Fibroblast of the conjunctiva (primary cell): Measurements from ENCODE around the gene PPL.
"Not testable (repeated sequence)": the region's sequence is repeated elsewhere in the genome, so short reads cannot be mapped to it uniquely, and the experiment has no call there.

ENCODE experiments used
- DNase-seq: peaks from one replicate; pipeline ENCODE4 v3.0.0-alpha.2; 2010; ENCODE audit warnings: low read depth

PPL gene

DNA sequence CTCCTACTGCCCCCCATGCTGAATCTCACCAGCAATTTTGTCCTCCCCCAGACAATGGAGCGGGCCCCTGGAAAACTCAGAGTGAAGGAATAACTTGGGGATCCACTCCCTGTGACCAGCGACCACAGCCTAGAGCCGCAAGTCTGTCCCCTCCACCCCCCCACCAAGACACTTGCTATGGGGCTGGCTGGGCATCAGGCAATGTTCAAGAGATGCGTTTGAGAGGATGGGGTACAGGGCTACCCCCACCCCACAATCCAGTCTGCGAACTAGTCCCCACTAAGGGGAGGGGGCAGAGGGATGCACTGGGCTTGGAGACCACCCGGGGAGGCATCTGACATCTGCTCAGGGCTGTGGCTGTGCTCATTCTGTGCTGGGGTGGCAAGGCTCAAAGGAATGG lies 2.4 kb downstream of the PPL start:
- DNase-seq = no peak

DNA sequence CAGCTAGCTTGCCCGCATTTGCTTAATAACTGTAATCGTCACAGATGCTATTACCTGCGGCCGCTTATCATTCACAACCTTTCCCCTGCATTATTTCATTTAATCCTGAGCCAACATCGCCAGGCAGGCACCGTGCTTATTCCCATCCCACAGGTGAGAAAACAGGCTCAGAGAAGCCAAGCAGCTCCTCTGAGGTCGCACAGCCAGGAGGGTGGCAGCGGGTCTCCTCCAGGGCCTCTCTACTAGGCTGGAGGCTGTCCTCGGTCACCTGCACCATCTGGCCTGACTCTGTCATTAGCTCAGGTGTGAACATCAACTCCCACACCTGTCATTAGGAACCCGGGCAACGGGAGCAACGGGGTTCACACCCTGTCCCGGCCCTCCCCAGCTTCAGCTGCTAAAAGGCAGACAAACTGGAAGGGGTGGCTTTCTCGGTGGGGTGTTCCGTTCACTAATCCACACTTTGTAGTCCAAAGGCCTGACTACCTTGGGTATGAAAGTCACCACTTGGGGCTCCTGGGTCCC lies 3.0 kb downstream of the PPL start:
- no peak for DNase-seq

DNA sequence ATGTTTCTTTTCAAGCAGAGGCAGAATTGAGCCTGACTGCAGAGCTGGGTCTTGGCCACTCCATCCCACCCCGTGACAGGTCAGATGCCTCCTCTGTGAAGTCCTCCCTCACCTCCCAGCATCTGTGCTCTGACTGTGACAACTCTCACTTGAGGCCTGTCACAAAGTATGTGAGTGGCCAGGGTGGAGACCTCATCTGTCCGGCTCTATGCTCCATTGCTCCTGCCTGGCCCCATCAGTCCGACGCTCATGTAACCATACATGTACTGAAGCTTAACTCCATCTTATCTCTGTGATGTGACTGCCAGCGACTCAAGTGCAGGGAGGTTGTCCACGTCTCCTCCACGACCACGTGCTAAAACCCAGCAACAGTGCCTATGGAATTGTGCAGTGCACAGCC lies 3.5 kb downstream of the PPL start:
- DNase-seq = no peak

DNA sequence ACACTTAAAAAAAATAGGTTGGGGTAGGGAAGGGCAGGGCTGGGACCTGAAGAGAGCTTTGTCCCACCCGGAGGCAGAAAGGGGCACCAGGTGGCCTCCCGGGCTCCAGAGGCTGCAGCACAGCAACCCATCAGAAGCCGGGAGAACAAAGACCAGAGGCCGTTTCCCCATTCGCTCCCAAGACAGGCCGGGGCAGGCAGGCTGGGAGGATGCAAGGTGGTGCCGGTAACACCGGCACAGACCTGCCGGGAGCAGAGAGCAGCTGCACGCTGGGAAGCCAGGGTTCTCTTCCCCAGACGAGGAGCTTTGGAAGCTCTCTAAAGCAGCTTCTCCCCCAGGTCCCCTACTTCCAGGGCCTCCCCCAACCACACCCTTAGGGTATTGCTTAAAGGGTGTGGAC lies 5.6 kb downstream of the PPL start:
- no peak for DNase-seq

DNA sequence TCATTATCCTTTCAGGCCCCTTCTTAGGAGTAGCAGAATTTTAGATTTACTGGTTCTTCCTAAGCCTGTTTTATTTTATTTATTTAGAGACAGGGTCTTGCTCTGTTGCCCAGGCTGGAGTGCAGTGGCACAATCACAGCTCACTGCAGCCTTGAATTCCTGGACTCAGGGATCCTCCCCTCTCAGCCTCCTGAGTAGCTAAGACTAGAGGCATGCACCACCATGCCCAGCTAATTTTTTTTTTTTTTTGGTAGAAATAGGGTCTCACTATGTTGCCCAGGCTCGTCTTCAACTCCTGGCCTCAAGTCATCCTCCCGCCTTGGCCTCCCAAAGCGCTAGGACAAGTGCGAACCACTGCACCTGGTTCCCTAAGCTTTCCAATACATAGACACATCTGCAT lies 7.3 kb downstream of the PPL start:
- not testable (repeated sequence) for DNase-seq

DNA sequence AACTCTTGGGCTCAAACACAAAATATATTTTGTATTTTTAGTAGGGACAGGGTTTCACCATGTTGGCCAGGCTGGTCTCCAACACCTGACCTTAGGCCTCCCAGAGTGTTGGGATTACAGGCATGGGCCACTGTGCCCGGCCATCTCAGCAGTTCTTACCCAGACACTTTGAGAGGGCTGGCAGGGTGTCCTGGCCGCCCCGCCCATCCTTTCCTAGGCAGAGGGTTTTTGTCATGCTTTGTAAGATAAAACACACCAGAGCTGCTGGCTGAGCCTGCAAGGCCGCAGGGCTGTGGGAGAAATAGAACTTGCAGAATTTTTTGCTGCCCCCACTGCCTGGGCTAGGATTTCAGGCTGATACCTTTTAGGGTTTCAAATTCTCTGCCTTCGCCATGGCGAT lies 8.7 kb downstream of the PPL start:
- DNase-seq = no peak

DNA sequence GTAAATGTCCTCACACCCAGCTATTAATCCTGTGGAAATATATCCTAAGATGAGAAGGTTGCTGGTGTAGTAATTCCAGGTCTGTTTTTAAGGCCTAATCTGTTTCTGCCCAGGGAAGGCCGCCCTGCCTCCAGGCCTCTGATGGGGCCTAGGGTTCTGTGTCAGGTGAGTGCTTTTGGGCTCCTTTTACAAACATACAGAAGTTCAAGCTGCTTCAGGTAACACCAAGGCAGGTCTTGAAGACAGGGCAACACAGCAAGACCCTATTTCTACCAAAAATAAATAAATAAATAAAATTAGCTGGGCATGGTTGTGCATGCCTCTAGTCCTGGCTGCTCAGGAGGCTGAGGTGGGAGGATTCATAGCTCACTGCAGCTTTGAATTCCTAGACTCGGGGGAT lies 9.3 kb downstream of the PPL start:
- no peak for DNase-seq

DNA sequence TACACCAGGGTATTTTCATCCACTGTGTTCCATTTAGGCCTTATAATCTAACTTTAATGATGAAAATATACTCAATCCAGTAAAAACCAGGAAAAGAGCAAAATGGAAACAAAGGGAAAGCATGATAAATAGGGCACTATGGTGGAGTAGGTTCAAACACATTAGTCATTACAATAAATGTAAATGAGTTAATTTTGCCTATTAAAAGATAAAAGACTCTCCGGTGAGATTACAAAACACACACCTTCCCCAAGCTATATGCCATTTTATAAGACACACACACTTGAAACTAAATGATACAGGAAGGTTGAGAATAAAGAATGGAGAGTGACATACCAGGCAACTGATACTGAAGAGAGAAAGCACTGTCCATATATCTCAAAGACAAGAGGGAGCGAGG lies 10.0 kb downstream of the PPL start:
- DNase-seq = no peak

DNA sequence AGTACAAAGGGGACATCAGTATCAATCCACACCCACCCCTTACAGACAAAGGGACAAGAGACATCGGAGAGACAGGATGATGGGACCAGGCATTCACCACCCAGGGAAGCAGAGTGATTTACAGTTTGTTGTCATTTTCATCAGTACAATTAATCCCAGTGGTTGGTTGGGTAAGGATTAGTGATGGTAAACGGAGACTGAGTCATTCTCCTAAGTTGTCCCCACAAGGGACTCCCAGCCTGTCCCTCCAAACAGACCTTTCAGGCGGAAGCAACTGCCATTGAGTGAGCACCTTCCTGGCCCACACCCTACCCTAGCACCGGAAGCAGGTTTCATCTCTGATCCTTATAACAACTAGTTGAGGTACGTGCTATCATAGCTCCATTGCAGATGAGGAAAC lies 11.2 kb downstream of the PPL start:
- DNase-seq = no peak

DNA sequence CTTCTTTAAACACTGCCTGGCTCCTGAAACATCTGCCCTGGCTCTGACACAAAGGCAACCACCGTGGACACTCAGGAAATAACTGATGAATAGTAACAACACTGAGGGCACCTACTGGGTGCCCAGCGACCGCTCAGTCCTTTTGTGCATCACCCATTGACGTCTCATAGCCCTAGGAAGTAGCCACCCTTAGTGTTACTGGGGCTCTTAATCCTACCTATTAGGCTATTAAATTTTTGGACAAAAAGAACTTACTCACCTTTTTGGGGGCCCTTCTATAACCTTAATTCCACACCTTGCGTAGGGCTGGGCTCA lies 11.7 kb downstream of the PPL start:
- DNase-seq = no peak

DNA sequence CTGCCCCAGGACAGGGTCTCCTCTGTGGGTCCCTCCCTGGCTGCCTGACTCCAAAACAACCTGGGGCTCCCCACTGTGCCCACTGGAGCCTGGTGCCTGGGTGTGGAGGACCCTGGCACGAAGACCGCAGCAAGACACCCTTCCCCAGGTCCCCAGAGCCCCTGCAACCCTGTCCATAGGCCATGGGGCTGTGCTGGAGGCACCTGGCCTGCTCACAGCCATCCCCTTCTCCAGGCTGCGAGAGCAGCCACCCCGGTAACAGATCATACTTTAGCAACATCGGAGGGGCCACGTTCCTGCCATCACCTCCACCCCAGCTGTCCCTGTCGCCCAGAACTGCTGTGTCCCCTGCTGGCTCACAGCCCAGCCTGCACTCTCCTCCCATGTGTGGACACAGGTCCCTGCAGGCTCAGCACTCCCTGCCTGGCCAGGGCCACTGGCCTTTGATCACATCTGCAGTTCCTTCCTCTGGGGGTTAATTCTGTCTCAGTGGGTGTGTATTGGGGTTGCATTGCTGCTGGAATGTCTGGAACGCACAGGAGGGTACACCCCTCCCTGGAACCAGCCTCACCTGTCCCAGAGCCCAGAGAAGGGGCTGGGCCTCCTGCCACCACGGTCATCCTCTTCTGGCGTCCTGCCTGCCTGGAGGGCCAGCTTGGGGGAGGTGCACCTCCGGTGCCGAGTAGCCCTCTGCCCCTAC lies 12.2 kb downstream of the PPL start:
- no peak for DNase-seq

DNA sequence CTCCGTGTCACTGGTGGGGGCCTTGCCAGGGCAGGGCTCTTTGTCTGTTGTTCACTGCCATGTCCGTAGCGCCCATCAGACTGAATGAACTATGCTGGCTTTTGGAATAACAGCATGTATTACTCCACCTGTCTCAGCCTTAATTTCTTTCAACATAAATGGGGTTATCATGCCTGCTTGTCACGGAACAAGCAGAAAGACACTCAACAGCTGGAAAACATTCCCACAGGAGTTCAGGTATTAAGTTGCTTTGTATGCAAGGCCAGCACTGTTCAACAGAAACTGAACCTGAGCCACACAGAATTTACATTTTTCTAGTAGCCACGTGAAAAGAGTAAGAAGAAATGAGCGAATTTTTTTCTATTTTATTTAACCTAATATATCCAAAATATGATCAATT lies 13.1 kb downstream of the PPL start:
- no peak for DNase-seq

DNA sequence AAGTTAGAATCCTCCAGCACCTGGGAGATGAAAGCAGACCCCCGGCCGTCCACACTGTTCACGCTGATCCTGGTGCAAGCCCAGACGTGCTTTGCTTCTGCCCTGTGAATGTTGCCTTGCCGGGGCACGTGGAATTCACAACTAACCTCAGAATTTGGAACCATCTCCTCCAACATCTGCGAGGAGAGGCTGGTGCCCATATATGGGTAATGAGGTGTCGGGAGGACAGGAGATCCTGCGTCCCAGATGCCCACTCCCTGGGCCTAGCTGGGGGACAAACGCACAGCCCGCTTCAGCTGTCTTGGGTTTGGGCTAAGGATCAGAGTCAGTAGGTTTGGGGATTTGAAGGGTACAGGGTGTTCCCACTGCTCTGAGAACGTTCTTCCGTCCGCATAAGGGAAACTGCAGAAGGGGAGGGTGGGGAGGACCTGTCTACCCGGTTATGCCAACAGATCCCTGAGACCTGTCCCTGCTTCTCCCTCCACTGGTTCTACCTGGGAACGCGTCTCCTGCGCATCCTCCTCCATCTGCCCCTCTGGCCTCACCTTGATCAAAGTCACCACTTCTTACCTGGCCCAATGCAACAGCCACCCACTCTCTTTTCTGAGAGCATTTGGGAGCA lies 14.1 kb downstream of the PPL start:
- no peak for DNase-seq

DNA sequence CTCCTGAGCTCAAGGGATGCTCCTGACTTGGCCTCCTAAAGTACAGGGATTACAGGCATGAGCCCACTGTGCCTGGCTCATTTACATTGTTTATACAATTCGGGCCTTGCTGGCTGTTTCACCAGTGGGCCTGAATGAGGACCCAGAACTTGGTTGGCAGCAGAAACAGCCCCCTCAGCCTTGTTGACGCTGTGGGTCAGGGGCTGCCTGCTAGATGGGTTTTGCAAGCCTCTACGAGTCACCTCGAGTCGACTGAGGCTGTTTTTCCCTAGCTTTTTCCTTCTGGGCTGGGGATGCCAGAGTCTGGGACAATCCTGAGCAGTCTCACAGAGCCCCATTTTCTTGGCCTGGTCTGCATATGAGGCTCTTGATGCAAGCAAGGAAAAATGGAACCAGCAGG lies 16.1 kb downstream of the PPL start:
- DNase-seq = no peak

DNA sequence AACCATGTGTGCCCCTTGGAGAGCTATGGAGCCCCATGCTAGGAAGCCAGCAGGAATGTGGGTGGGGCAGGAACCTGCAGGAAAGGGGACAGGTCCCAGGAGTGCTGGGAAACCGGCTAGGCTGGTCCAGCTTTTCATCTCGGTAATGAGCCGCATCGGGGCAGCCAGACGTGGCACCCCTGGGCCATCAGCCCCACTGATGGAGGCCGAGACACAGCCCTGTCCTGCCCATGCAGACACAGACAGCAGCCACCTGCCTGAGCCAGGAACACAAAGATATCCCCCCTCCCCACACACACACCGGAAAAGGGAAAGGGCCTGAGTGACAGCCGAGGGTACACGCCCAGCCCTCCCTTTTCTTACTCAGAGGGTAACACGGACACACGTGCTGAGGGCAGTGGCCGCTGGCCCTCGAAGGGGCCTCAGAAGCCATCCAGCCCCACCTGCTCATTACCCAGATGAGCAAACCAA lies 18.1 kb downstream of the PPL start:
- no peak for DNase-seq

DNA sequence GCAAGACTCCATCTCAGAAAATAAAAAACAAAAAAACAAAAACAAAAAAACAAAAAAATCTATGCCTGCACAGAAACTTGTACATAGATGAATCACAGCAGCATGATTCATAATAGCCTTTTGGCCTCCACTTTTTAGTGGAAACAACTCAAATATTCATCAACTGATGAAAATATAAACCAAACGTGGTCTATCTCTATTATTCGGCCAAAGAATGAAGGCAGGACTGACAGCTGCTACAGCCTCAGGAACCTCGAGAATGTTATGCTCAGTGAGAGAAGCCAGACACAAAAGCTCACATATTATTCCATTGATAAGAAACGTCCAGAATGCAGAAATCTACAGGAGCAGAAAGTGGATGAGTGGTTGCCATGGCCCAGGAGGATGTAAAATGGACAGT lies 19.8 kb downstream of the PPL start:
- DNase-seq = no peak

DNA sequence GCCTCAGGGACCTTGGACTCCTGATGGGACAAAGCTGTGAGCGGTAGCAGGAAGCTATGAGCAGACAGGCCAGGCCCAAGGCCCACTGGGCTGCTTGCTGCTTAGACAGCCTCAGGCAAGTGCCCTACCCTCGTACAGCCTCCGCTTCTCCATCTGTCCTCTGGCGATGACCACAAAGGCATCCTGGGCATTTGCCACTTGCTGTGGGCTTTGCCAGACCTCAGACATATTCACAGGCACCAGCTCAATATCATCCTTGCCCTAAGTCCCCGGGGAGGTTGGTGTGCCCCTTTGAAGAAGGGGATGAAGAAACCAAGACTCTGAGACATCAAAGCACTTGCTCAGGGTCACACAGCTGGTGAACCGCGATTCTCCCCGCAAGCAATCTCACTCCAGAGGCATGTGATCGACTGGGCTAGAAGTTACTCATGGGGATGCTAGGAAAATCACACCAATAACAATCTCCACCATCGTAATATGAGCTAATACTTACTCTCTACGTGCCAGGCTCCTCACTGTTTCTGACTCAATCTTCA lies 21.7 kb downstream of the PPL start:
- peak; percentile 68 for DNase-seq

DNA sequence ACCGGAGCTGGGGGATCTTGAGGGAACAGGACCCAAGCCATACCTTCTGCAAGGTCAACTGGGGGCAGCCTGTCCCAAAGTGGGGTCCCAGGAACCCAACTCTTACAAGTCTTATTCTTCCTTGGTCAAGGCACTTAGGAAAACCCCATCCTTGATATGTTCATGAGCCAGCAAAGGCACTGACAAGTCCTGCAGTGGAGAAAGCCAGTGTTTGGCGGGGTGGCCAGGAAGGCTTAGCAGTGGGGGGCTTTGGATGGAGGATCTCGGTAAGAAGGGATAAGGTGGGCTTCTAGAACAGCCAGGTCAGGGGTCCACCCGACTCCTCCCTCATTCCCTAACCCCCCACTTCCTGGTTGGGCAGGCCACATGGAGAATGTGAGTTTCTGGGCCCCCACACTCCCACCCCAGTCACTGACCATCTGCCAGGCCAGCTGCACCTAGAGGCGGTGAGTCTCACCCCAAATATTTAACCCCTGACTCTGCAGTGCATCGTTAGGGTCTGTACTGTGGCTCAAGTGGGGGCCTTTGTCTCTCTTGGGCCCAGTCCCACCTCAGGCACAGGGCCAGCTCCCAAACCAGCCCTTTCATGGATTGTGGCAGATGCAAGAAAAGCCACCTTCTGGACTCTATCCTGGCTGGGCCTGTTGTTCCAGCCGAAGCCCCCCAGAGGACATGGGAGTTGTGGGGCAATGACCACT lies 22.3 kb downstream of the PPL start:
- DNase-seq = no peak

DNA sequence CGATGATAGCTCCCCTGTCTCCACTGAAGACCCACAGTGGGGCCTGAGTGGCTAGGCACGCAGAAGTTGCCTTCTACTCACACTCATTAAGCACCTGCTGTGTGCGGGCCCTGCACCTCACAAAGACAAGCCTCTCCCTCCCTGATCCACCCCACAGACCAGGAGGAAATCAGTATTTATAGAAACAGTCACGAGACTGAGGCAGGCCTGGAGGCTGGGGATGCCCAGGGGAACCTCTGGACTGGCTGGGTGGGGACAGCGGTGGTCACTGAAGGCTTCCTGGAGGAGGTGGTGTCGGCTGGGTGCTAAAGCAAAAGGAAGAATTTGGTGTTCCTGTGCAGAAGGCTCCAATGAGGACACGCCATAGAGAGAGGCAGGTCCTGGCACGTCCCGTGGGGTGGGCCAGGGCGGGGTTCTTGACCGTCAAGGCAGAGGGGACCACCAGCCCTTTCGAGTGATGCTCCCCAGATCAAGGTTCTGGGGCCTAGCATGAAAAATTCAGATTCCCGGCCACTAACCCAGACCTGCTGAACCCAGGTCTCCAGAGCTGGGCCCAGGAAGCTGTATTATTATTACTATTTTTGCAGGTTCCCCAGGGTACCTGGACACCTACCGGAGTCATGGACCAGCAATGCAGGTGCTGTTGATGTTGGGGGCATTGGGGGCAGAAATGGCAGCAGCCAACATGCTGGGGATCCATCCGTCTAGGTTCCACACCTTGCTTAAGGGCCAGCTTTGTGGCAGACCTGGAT lies 23.0 kb downstream of the PPL start:
- no peak for DNase-seq

DNA sequence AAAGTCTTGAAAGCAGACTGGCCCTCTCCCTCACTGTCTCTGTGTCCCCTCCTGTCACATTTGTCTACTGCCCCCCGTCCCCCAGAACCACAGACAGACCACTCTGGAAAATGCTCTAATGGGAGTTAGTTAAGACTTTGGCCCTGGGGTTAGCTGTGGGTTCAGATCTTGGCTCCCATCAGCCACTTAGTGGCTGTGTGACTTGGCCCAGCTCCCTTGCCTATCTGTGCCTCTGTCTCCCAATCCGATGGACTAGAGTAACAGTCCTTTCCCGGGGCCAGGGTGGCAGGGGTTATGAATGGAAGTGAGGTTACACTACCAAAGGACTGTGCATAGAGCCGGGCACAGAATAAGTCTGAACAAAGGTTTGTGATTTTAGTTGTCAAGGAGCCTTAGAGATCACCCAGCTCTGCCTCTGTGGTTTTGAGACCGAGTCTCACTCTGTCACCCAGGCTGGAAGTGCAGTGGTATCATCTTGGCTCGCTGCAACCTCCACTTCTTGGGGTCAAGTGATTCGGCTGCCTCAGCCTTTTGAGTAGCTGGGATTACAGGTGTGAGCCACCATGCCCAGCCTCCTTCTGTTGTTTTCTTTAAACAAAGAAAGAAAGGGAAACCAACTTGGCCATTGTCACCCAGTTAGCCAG lies 23.7 kb downstream of the PPL start:
- no peak for DNase-seq

DNA sequence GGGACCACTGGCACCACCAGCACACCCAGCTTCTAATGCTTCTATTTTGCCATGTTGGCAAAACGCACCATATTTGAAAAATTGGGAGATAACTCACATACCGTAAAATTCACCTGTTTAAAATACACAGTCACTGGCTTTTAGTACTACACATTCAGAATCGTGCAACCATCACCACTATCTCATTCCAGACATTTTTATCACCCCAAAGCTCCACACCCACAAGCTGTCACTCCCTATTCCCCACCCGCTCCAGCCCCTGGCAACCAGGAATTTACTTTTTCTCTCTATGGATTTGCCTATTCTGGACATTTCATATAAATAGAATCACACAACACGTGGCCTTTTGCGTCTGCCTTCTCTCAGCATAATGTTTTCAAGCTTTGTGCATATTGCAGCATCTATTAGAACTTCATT lies 25.0 kb downstream of the PPL start:
- DNase-seq = no peak

DNA sequence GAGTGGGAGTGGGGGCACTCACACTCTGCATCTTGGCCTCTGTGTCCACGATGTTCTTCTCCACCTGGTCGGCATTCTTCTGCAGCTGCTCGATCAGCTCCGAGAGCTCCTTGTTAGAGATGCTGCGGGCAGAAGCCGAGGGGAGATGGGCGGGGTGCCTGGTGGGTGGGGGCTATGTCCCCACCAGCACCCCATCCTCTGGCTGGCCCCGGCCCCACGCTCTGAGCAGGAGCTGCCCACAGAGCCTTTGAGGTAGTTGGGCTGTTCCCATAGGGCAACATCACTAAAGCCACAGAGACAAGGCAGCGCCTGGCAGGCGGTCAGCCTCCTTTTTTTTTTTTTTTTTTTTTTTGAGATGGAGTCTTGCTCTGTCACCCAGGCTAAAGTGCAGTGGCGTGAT lies 26.1 kb downstream of the PPL start:
- DNase-seq = no peak
